ENCODE measurements around the gene CD2AP. TPM values are rescaled to one million over a fixed set of nuclear protein-coding genes. Genes with fewer than 3 reads are reported as not detected.
A peak's percentile ranks its signal among the peaks of the same experiment; 100 is the strongest.
"Not testable (repeated sequence)": the region's sequence is repeated elsewhere in the genome, so short reads cannot be mapped to it uniquely, and the experiment has no call there.

Gene CD2AP
- total and polyA plus RNA-seq, 7 donors: 17.7 to 80.2 (median 21.8) TPM

DNA sequence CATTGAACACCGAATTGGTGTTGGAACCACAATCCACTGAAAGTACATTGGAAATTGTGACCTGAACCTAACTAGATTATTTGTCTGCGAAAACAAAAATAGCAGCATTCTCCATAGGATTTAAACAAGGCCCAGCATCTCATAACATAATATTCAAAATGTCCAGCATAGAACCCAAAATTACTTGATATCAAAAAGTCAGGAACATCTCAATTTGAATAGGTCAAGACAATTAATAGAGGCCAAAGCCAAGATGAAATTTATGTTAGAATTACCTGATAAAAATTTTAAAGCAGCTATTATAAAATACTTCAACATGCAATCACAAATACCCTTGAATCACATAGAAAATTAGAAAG lies 42.4 kb upstream of the CD2AP start:
- Histone ChIP-seq H3K4me3 (no peak overlapping the region), H3K36me3 (no peaks in the 10 kb centered on the region), H3K27me3 (no peaks in the 10 kb centered on the region), H3K27ac (no peak overlapping the region), H3K9me3 (no peaks in the 10 kb centered on the region), H3K4me1 (no peaks in the 10 kb centered on the region)
- 93% methylated on average over 2 of the region's 2 CpGs for WGBS, 2 donors
- intact Hi-C loops (cut with DNase I): no loop called here
- TF ChIP-seq EP300 (IDR thresholded peaks at IDR 0.05): no peak
- TF ChIP-seq POLR2A (IDR thresholded peaks at IDR 0.05): no peak
- no peak for DNase-seq

DNA sequence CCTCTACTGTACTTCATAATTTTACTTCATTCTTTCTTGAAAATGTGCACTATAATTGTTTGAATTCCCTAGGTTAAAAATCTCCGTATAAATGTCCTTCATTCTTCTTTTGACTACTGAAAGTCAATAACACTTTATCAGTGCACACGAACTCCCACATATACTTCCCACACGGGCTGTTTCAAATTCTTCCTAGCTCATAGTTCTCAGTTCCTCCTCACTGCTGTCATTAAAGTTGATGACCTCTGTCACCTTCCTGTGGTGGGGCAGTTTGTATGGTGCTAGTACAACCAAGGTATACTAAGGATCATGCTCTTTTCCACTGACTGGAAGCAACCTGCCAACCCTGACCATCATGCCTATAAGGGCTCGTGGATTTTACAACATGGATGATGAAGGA lies 40.0 kb upstream of the CD2AP start:
- Histone ChIP-seq H3K4me1 (no peaks in the 10 kb centered on the region), H3K27ac (no peak overlapping the region), H3K4me3 (no peak overlapping the region), H3K27me3 (no peaks in the 10 kb centered on the region), H3K9me3 (no peaks in the 10 kb centered on the region), H3K36me3 (no peaks in the 10 kb centered on the region)
- intact Hi-C loops (cut with DNase I): no loop called here
- no peak for DNase-seq
- no peak for TF ChIP-seq EP300 (IDR thresholded peaks at IDR 0.05)
- TF ChIP-seq POLR2A (IDR thresholded peaks at IDR 0.05): no peak
- TF ChIP-seq POLR2AphosphoS5 (IDR thresholded peaks at IDR 0.05): no peak
- TF ChIP-seq, protein P1, sequence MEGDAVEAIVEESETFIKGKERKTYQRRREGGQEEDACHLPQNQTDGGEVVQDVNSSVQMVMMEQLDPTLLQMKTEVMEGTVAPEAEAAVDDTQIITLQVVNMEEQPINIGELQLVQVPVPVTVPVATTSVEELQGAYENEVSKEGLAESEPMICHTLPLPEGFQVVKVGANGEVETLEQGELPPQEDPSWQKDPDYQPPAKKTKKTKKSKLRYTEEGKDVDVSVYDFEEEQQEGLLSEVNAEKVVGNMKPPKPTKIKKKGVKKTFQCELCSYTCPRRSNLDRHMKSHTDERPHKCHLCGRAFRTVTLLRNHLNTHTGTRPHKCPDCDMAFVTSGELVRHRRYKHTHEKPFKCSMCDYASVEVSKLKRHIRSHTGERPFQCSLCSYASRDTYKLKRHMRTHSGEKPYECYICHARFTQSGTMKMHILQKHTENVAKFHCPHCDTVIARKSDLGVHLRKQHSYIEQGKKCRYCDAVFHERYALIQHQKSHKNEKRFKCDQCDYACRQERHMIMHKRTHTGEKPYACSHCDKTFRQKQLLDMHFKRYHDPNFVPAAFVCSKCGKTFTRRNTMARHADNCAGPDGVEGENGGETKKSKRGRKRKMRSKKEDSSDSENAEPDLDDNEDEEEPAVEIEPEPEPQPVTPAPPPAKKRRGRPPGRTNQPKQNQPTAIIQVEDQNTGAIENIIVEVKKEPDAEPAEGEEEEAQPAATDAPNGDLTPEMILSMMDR (IDR thresholded peaks at IDR 0.05): no peak
- WGBS, 2 donors: 48 to 57% methylated on average over 4 of the region's 4 CpGs

DNA sequence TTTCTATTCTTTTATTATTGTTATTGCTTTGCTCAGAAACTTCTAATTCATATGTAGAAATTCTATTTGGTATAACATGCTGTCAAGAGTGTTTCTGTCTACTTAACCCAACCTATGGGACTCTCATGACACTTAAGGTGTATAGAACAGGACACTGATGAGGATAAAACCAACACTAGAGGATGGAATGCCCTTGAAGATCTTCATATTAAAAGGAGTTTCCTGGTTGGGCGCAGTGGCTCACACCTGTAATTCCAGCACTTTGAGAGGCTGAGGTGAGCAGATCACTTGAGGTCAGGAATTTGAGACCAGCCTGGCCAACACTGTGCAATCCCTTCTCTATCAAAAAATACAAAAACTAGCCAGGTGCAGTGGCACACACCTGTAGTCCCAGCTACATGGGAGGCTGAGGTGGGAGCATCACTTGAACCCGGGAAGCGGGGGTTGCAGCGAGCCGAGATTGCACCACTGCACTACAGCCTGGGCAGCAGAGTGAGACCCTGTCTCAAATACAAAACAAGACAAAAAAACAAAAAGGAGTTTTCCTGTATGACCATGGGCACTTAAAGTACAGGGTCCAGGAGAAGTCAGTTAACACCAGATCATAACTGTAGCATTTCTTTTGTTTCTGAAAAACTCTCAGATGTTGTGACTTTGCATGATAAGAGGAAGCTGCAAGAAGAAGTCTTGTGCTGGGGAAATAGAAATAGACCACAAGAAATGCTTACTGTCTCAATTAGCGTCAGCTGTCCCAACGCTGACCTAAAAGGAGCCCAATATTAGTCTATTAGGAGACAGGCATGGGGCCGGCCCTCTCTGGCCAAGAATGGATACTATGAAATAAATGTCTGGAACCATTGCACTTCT lies 38.9 kb upstream of the CD2AP start:
- H3K36me3 ChIP-seq: no peaks in the 10 kb centered on the region
- TF ChIP-seq EP300 (IDR thresholded peaks at IDR 0.05) (peak in 1 of 4 donors; percentile 20), POLR2AphosphoS5 (IDR thresholded peaks at IDR 0.05) (no peak), POLR2A (IDR thresholded peaks at IDR 0.05) (no peak)
- TF ChIP-seq, protein P1 (IDR thresholded peaks at IDR 0.05): no peak
- DNase-seq: peak; percentile 65
- H3K27me3 ChIP-seq: no peaks in the 10 kb centered on the region
- no peak overlapping the region for H3K27ac ChIP-seq
- no peak overlapping the region for H3K4me3 ChIP-seq
- intact Hi-C loops (cut with DNase I): no loop called here
- no peaks in the 10 kb centered on the region for H3K4me1 ChIP-seq
- WGBS, 2 donors: 78 to 92% methylated on average over 8 of the region's 8 CpGs
- H3K9me3 ChIP-seq: no peaks in the 10 kb centered on the region

DNA sequence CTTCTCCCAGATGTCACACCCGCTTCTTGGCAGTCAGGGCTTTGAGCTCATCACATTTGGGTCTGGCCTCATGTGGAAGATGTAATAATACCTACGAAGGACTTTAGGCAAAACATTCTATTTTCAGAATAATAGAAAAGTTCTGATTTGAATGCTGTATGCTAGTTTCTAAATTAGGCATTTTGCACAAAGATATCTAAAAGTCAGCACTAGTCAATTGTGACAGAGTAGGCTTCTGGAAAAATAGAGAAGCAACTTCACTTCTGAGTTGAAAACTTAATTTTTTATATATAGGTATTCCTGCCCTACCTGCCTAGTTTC lies 38.3 kb upstream of the CD2AP start:
- WGBS, 2 donors: 73 to 89% methylated on average over 2 of the region's 2 CpGs
- no peak for DNase-seq
- Histone ChIP-seq H3K9me3 (no peaks in the 10 kb centered on the region), H3K36me3 (no peaks in the 10 kb centered on the region), H3K4me1 (no peaks in the 10 kb centered on the region), H3K4me3 (no peak overlapping the region), H3K27ac (no peak overlapping the region), H3K27me3 (no peaks in the 10 kb centered on the region)
- intact Hi-C loops (cut with DNase I): no loop called here
- TF ChIP-seq, protein P1 (IDR thresholded peaks at IDR 0.05): no peak
- TF ChIP-seq EP300 (IDR thresholded peaks at IDR 0.05) (no peak), POLR2AphosphoS5 (IDR thresholded peaks at IDR 0.05) (no peak), POLR2A (IDR thresholded peaks at IDR 0.05) (no peak)

DNA sequence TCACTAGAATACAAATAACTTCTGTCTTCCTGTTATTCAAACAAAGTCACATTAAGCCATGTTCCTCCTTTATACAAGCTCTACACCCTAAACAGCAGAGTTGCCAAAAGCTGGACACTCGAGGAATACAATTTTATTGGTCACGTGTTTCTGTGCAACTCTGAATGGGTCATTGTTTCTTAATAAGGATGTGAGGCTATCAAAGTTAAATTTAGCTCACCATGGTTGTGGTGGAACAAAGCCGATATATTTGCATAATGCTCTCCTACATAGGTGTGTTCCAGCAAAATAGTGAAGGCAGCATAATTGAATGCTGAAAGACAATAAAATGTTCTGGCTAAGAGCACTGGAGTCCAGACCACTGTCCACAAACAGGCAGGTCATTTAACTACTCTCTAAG lies 36.9 kb upstream of the CD2AP start:
- Histone ChIP-seq H3K27me3 (no peaks in the 10 kb centered on the region), H3K36me3 (no peaks in the 10 kb centered on the region), H3K9me3 (no peaks in the 10 kb centered on the region), H3K4me1 (no peaks in the 10 kb centered on the region), H3K4me3 (no peak overlapping the region), H3K27ac (no peak overlapping the region)
- DNase-seq: no peak
- WGBS, 2 donors: 14 to 43% methylated on average over 3 of the region's 3 CpGs
- intact Hi-C loops (cut with DNase I): no loop called here
- TF ChIP-seq, protein P1 (IDR thresholded peaks at IDR 0.05): no peak
- TF ChIP-seq POLR2AphosphoS5 (IDR thresholded peaks at IDR 0.05): peak in 1 of 4 donors; percentile 24

DNA sequence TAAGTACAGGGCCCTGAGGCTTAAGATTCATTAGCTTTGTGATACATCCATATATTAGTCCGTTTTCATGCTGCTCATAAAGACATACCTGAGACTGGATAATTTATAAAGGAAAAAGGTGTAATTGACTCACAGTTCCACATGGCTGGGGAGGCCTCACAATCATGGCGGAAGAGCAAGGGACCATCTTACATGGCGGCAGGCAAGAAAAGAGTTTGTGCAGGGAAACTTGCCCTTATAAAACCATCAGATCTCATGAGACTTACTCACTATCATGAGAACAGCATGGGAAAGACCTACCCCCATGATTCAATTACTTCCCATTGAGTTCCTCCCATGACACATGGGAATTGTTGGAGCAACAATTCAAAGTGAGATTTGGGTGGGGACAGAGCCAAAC lies 32.6 kb upstream of the CD2AP start:
- H3K36me3 ChIP-seq; H3K27ac ChIP-seq; intact Hi-C loops (cut with DNase I); H3K4me3 ChIP-seq; H3K27me3 ChIP-seq; H3K9me3 ChIP-seq; H3K4me1 ChIP-seq; DNase-seq: not testable (repeated sequence)
- 96 to 97% methylated on average over 3 of the region's 3 CpGs for WGBS, 2 donors

Measured in sigmoid colon (tissue), 7 donors.